SJSA1 (cell line): Measurements from ENCODE around the gene SKP1. TPM values are rescaled to one million over a fixed set of nuclear protein-coding genes. Genes with fewer than 3 reads are reported as not detected.

ENCODE experiments used
- DNase-seq, 2 experiments: peaks; one replicate each; pipeline ENCODE4 v3.0.0-alpha.2; 2015 to 2020; ENCODE audit warnings: low spot score in 2 of 2, low read depth in 1 of 2
- H3K27ac ChIP-seq: fragments of 250-450 bp; sonication (Bioruptor Pico); 2 replicates; pipeline ENCODE4 v1.5.1; 2020; ENCODE audit warnings: mild to moderate bottlenecking, moderate library complexity
- H3K27me3 ChIP-seq: fragments of 250-450 bp; sonication (Bioruptor Pico); replicated peaks from 2 replicates; pipeline ENCODE4 v1.5.1; 2020; ENCODE audit warnings: mild to moderate bottlenecking, moderate library complexity
- H3K36me3 ChIP-seq: fragments of 250-450 bp; sonication (Bioruptor Pico); 2 replicates; pipeline ENCODE4 v1.5.1; 2020; ENCODE audit warnings: mild to moderate bottlenecking
- H3K4me1 ChIP-seq: fragments of 250-450 bp; sonication (Bioruptor Pico); replicated peaks from 2 replicates; pipeline ENCODE4 v1.6.1; 2021; ENCODE audit warnings: mild to moderate bottlenecking
- H3K4me3 ChIP-seq: fragments of 250-450 bp; sonication (Bioruptor Pico); 2 replicates; pipeline ENCODE4 v1.5.1; 2020; ENCODE audit warnings: mild to moderate bottlenecking
- H3K9me3 ChIP-seq: fragments of 250-450 bp; sonication (Bioruptor Pico); replicated peaks from 2 replicates; pipeline ENCODE4 v1.5.1; 2020; ENCODE audit warnings: mild to moderate bottlenecking
- total RNA-seq: library from RNA; depleted of rRNA; stranded (reverse); fragments of >200 nt; shearing (Covaris generic); gene quantifications from 2 replicates; pipeline ENCODE4 v1.2.3, GENCODE V29; 2014

SKP1 gene
- total RNA-seq, 1 experiment from 2014 or later = 636 TPM

DNA sequence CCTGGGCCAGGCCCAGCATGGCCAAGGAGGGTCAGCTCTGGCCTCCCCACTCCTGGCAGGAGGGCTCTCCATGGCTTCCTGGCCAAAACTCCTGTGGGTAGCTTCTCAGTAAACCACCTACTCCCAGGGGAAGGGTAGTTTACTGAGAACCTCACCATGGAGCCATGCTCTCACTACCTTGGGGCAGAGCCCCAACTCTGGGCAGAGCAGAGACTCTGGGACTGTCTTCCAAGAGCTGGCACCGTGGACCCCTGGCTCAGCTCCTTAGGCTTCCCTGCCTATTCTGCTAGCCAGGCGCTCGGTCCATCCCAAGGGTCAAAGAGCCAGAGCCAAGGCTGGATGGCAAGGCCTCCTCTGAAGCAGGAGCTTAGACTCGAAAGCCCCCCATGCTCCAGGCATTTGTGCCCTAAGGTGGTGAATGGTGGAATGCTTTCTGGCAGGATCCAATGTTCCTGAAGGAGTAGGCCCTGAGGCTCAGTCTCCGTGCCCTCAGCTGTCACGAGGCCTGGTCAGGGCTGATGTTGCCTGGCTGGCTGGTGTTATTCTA, 42.7 kb downstream of the SKP1 start:
- H3K27me3 ChIP-seq = no peaks in the 10 kb centered on the region
- DNase-seq = no peak
- H3K27ac ChIP-seq = no peak overlapping the region
- H3K4me3 ChIP-seq = no peak overlapping the region
- H3K9me3 ChIP-seq = no peaks in the 10 kb centered on the region
- peaks cover 22% of the 10 kb centered on the region for H3K4me1 ChIP-seq
- peaks cover 96% of the 10 kb centered on the region for H3K36me3 ChIP-seq

GRCh38 chr5:134133188-134133994, 43.4 kb downstream of the SKP1 start:
- no peak for DNase-seq
- Histone ChIP-seq H3K4me3 (no peak overlapping the region), H3K27me3 (no peaks in the 10 kb centered on the region), H3K9me3 (no peaks in the 10 kb centered on the region), H3K36me3 (peaks cover 96% of the 10 kb centered on the region), H3K27ac (no peak overlapping the region), H3K4me1 (peaks cover 15% of the 10 kb centered on the region)

DNA sequence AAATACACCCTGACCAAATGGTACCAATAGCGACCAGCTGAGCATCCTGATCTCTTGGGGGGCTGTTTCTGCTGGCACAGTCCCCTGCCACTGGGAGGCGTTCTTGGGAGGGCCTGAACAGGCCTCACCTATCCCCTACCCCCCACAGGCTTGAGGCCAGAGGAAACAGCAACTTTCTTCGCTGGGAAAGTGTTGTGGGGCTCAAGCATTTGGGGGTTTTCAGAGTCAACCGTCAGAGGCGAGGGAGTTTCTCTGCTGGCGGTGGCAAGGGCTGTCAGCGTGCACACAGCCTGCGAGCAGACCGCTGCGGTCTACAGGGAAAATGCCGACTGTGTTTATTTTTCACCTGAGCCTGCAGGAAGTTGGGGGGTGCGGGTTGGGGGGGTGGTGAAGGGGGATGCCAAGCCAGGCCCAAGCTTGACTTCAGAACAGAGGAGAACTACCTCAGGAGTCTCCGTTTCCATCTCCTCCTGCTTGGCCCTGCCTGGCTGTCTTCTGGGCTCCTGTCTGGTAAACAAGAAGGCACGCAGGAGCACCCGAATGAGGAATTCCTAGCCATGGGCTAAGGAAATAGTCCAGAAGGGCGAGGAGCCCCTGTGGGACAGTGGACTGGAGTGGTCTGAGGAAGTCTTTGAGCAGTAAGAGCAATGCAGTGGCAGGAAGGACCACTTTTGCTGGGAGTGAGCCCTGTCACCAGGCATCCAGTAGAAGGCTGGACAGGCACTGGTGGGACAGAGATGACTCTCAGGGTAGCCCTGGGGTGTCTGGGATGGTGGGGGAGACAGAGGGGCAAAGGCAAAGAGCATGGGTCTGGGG, 44.2 kb downstream of the SKP1 start:
- no peaks in the 10 kb centered on the region for H3K9me3 ChIP-seq
- H3K4me3 ChIP-seq = no peak overlapping the region
- H3K27me3 ChIP-seq = no peaks in the 10 kb centered on the region
- no peak overlapping the region for H3K27ac ChIP-seq
- H3K4me1 ChIP-seq = peaks cover 15% of the 10 kb centered on the region
- DNase-seq = no peak
- peaks cover 96% of the 10 kb centered on the region for H3K36me3 ChIP-seq

- Histone ChIP-seq H3K9me3 (no peaks in the 10 kb centered on the region), H3K4me3 (no peak overlapping the region), H3K27ac (no peak overlapping the region), H3K36me3 (peaks cover 98% of the 10 kb centered on the region), H3K4me1 (peaks cover 17% of the 10 kb centered on the region), H3K27me3 (no peaks in the 10 kb centered on the region)
- DNase-seq = no peak
Observed at GRCh38 chr5:134131578-134132350, 45.0 kb downstream of the SKP1 start.

GRCh38 chr5:134131165-134131564, 45.6 kb downstream of the SKP1 start:
- peaks cover 22% of the 10 kb centered on the region for H3K4me1 ChIP-seq
- no peaks in the 10 kb centered on the region for H3K27me3 ChIP-seq
- H3K36me3 ChIP-seq = peaks cover 98% of the 10 kb centered on the region
- DNase-seq = no peak
- H3K27ac ChIP-seq = no peak overlapping the region
- H3K4me3 ChIP-seq = no peak overlapping the region
- H3K9me3 ChIP-seq = no peaks in the 10 kb centered on the region

DNA sequence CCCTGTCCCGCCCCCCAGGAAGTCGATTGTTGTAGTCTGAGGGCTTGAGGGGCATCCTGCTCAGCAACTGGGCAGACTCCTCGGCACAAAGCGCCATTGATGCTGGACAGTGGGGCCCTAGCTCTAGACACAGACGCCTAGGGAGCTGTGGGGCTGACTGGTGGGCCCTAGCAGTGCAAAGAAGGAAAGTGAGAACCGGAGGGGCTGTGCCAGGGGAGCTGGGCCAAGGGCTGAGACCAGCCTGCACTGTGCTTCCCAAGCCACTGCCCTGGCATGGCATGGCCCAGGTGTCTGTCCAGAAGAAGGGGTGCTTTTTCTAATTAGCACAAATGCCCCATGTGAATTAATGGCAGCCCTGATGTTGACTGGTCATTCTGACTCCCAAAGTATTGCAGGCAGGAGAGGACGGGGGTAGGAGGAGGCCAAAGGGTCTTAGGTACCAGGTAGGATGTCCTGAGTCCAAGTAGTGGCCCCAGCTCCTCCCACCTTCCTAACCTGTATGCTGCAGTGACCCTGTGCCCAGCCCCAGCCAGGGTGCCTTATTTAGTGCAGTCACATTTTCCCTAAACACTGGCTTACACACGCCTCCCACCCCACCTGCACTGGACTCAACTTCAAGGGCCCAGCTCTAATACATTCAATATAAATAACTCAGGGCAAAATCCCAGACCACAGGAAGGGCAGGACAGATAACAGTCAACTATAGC, 46.4 kb downstream of the SKP1 start:
- H3K27me3 ChIP-seq = no peaks in the 10 kb centered on the region
- H3K9me3 ChIP-seq = no peaks in the 10 kb centered on the region
- H3K36me3 ChIP-seq = peaks cover 93% of the 10 kb centered on the region
- DNase-seq = no peak
- H3K4me3 ChIP-seq = no peak overlapping the region
- H3K4me1 ChIP-seq = peaks cover 30% of the 10 kb centered on the region
- H3K27ac ChIP-seq = no peak overlapping the region

GRCh38 chr5:134129411-134130238, 47.1 kb downstream of the SKP1 start:
- peaks cover 87% of the 10 kb centered on the region for H3K36me3 ChIP-seq
- H3K4me1 ChIP-seq = peaks cover 38% of the 10 kb centered on the region
- no peaks in the 10 kb centered on the region for H3K9me3 ChIP-seq
- no peaks in the 10 kb centered on the region for H3K27me3 ChIP-seq
- no peak overlapping the region for H3K4me3 ChIP-seq
- DNase-seq = no peak
- no peak overlapping the region for H3K27ac ChIP-seq

DNA sequence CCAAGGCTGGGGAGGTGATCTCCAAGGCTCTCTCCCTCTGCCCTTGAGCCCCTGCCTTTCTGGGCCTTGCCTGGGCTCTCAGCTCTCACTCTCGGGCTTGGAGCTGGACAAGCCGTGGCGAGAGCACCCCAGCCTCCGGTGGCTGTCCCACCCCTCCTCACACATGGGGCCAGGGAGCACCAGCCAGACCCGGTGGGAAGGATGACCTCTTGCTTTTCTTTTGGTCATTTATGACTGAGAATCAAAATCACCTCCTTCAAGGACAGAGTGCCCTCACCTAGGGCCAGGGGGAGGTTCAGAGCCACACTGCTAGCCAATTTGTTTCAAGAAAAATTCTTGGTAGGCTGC, 48.1 kb downstream of the SKP1 start:
- no peak overlapping the region for H3K4me3 ChIP-seq
- H3K36me3 ChIP-seq = peaks cover 82% of the 10 kb centered on the region
- no peak overlapping the region for H3K27ac ChIP-seq
- H3K4me1 ChIP-seq = peaks cover 48% of the 10 kb centered on the region
- H3K9me3 ChIP-seq = no peaks in the 10 kb centered on the region
- no peaks in the 10 kb centered on the region for H3K27me3 ChIP-seq
- DNase-seq = no peak

- Histone ChIP-seq H3K27ac (peak overlapping the region; percentile 75), H3K9me3 (no peaks in the 10 kb centered on the region), H3K4me3 (no peak overlapping the region), H3K36me3 (peaks cover 82% of the 10 kb centered on the region), H3K4me1 (peaks cover 53% of the 10 kb centered on the region), H3K27me3 (no peaks in the 10 kb centered on the region)
- DNase-seq = no peak
Observed at GRCh38 chr5:134127988-134128647, 48.6 kb downstream of the SKP1 start.

- Histone ChIP-seq H3K4me1 (peaks cover 60% of the 10 kb centered on the region), H3K36me3 (peaks cover 82% of the 10 kb centered on the region), H3K27me3 (no peaks in the 10 kb centered on the region), H3K4me3 (no peak overlapping the region), H3K27ac (peak overlapping the region; percentile 75), H3K9me3 (no peaks in the 10 kb centered on the region)
- DNase-seq = peak; percentile 80 to 87
Observed at GRCh38 chr5:134127376-134127861, 49.3 kb downstream of the SKP1 start.

DNA sequence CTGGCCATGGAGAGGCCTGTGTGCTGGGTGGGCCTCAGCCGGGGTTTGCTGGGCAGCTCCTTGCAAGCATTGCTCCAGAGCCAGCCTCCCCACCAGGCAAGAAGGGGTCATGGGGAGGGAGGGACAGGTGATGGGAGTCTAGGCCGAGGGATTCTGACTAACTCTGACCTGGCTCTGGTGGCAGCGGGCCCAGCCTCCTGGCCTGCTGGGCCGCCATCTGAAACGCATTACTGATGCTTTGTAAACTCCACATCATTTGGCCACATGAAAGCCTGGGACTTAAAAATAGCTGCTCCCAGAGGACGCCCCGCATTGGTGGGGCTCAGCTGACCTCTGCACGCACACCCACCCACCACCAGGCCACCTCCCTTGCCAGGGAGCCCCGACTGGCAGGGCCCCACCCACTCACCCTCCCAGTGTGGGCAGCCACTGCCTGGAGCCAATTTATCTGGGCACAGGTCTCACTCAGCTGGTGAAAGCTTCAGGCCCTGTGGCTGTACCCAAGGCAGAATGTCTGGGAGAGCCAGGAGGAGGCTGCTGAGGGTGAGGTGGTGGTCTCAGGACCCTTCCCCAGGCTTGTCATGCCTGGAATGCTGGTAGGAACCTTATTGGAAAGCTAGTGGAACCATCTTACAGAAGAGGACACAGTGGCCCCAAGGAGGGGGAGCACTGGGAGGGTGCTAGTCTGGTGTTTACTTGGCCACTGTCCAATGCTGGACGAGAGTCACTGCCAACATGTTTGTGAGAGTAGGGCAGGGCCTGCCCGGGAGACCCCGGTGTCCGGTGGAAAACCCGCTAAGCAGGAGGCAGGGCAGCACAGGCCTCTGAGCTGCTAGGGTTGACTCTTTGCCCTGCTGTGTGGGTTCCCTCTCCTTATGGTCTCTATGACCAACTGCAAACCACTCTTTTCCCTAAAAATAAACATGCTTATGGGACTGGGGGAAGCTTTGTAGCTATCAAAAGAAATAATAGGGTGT, 51.4 kb downstream of the SKP1 start:
- DNase-seq = peak; percentile 96
- peaks cover 78% of the 10 kb centered on the region for H3K36me3 ChIP-seq
- H3K27me3 ChIP-seq = no peaks in the 10 kb centered on the region
- H3K4me1 ChIP-seq = peaks cover 61% of the 10 kb centered on the region
- H3K27ac ChIP-seq = peak overlapping the region; percentile 75
- H3K9me3 ChIP-seq = no peaks in the 10 kb centered on the region
- no peak overlapping the region for H3K4me3 ChIP-seq
